SK-N-SH (cell line): Measurements from ENCODE around the gene PLLP. TPM values are rescaled to one million over a fixed set of nuclear protein-coding genes. Genes with fewer than 3 reads are reported as not detected.

Experiments used
- CTCF ChIA-PET: fragments of 300-600, 350-600 bp; formaldehyde crosslinking; extraction: SDS; loops from one replicate; lab custom pipeline; 2021; lab: Yijun Ruan, JAX
- POLR2A ChIA-PET: fragments of 350-600 bp; sonication (Branson Sonifier 250); formaldehyde crosslinking; extraction: SDS; loops from one replicate; lab custom pipeline; 2020; ENCODE audit warnings: antibody characterized with exemption, inconsistent platforms; lab: Yijun Ruan, JAX
- DNase-seq: peaks from one replicate; pipeline ENCODE4 v3.0.0; 2012
- H2AFZ ChIP-seq: fragments of 200-600 bp; sonication (generic); 2 replicates; pipeline ENCODE4 v1.8.1; 2016; ENCODE audit warnings: antibody characterized with exemption, mild to moderate bottlenecking, low read depth
- H3F3A ChIP-seq: fragments of 200-600 bp; sonication (generic); replicated peaks from 2 replicates; pipeline ENCODE3; 2016; ENCODE audit warnings: antibody characterized with exemption, mild to moderate bottlenecking; ENCODE audit not compliant: insufficient read depth
- H3K27ac ChIP-seq, 2 experiments: fragments of 200-500 bp in 1 of 2; fragments of 200-600 bp in 1 of 2; sonication (Bioruptor generic) in 1 of 2; sonication (generic), shearing (Covaris generic) in 1 of 2; 2 replicates each; pipeline versions ENCODE4 v1.5.1 to v1.6.1; 2014 to 2016; ENCODE audit warnings: low read depth in 2 of 2, inconsistent platforms in 1 of 2, low read length in 1 of 2, mild to moderate bottlenecking in 1 of 2, mixed read lengths in 1 of 2
- H3K27me3 ChIP-seq: fragments of 200-600 bp; sonication (generic), shearing (Covaris generic); 2 replicates; pipeline ENCODE4 v1.6.1; 2016; ENCODE audit warnings: mixed run types; ENCODE audit not compliant: insufficient read depth
- H3K36me3 ChIP-seq, 2 experiments: fragments of 200-500 bp in 1 of 2; fragments of 200-600 bp in 1 of 2; sonication (Bioruptor generic) in 1 of 2; sonication (generic) in 1 of 2; replicated peaks in 1 of 2; 2 replicates each; pipeline versions ENCODE3 to v1.5.1; 2014 to 2016; ENCODE audit warnings: low read length in 1 of 2, mild to moderate bottlenecking in 1 of 2; ENCODE audit not compliant: insufficient read depth in 2 of 2, control insufficient read depth in 1 of 2
- H3K4me1 ChIP-seq, 2 experiments: fragments of 200-500 bp in 1 of 2; fragments of 200-600 bp in 1 of 2; sonication (Bioruptor generic) in 1 of 2; sonication (generic), shearing (Covaris generic) in 1 of 2; 2 replicates each; pipeline versions ENCODE4 v1.5.1 to v1.6.1; 2014 to 2016; ENCODE audit warnings: low read depth in 1 of 2, low read length in 1 of 2, mixed run types in 1 of 2; ENCODE audit not compliant: insufficient read depth in 2 of 2, control insufficient read depth in 1 of 2
- H3K4me2 ChIP-seq: fragments of 200-600 bp; sonication (generic), shearing (Covaris generic); 2 replicates; pipeline ENCODE4 v1.6.1; 2017; ENCODE audit warnings: mixed run types
- H3K4me3 ChIP-seq, 2 experiments: fragments of 200-500 bp in 1 of 2; fragments of 200-600 bp in 1 of 2; sonication (Bioruptor generic) in 1 of 2; sonication (generic), shearing (Covaris generic) in 1 of 2; 2 replicates each; pipeline versions ENCODE4 v1.5.1 to v1.8.1; 2014 to 2016; ENCODE audit warnings: low read depth in 2 of 2, inconsistent platforms in 1 of 2, low read length in 1 of 2, mild to moderate bottlenecking in 1 of 2, mixed read lengths in 1 of 2, moderate library complexity in 1 of 2
- H3K79me2 ChIP-seq: fragments of 200-600 bp; sonication (generic); 2 replicates; pipeline ENCODE4 v1.8.1; 2017; ENCODE audit warnings: mild to moderate bottlenecking; ENCODE audit not compliant: insufficient read depth
- H3K9ac ChIP-seq: fragments of 200-600 bp; sonication (generic); 2 replicates; pipeline ENCODE4 v1.6.1; 2017; ENCODE audit warnings: mixed run types
- H3K9me2 ChIP-seq: fragments of 200-600 bp; sonication (generic); 2 replicates; pipeline ENCODE4 v1.6.1; 2017; ENCODE audit warnings: mixed run types
- H3K9me3 ChIP-seq: fragments of 200-600 bp; sonication (generic); 2 replicates; pipeline ENCODE4 v1.6.1; 2017; ENCODE audit warnings: mixed run types, mild to moderate bottlenecking, moderate library complexity
- H4K20me1 ChIP-seq: fragments of 200-600 bp; sonication (generic); 2 replicates; pipeline ENCODE4 v1.6.1; 2017; ENCODE audit warnings: mild to moderate bottlenecking, mixed run types; ENCODE audit not compliant: insufficient read depth
- ELF1 ChIP-seq: IDR thresholded peaks from 2 replicates; pipeline ENCODE4 v1.4.0; 2012
- FOSL2 ChIP-seq: IDR thresholded peaks from 2 replicates; pipeline ENCODE4 v1.4.0; 2012; ENCODE audit warnings: low read depth, mild to moderate bottlenecking, moderate library complexity, borderline replicate concordance
- FOXJ3 ChIP-seq: sonication (generic); formaldehyde crosslinking; IDR thresholded peaks from 2 replicates; pipeline ENCODE4 v1.5.1; 2020; ENCODE audit warnings: mild to moderate bottlenecking, missing genetic modification reagents
- JUND ChIP-seq: IDR thresholded peaks from 2 replicates; pipeline ENCODE4 v1.4.0; 2012
- MAX ChIP-seq: IDR thresholded peaks from 2 replicates; pipeline ENCODE4 v1.4.0; 2012; ENCODE audit warnings: low read depth
- NFIC ChIP-seq: IDR thresholded peaks from 2 replicates; pipeline ENCODE4 v1.4.0; 2012; ENCODE audit warnings: borderline replicate concordance
- RAD21 ChIP-seq: IDR thresholded peaks from 2 replicates; pipeline ENCODE4 v1.6.1; 2012; ENCODE audit warnings: mild to moderate bottlenecking, low read length
- RCOR1 ChIP-seq: fragments of 150-350 bp; IDR thresholded peaks from 2 replicates; pipeline ENCODE4 v1.6.1; 2017; ENCODE audit warnings: antibody characterized with exemption, low read length
- RFX5 ChIP-seq: IDR thresholded peaks from 2 replicates; pipeline ENCODE4 v1.6.1; 2012; ENCODE audit warnings: mild to moderate bottlenecking, improper control_type of control experiment, low read length
- SIN3A ChIP-seq: IDR thresholded peaks from 2 replicates; pipeline ENCODE4 v1.6.1; 2012; ENCODE audit warnings: low read depth, mild to moderate bottlenecking, low read length, moderate library complexity, borderline replicate concordance
- TCF12 ChIP-seq: IDR thresholded peaks from 2 replicates; pipeline ENCODE4 v1.4.0; 2012
- USF2 ChIP-seq: fragments of 150-350 bp; IDR thresholded peaks from 2 replicates; pipeline ENCODE4 v1.6.1; 2017; ENCODE audit warnings: antibody characterized with exemption, low read length, low read depth, borderline replicate concordance
- WGBS: methylation state at CpG from one replicate; pipeline ENCODE4 v1.1.6; 2017; ENCODE audit warnings: low lambda C conversion rate; 5-methylcytosine and 5-hydroxymethylcytosine counted together
- polyA plus RNA-seq, 3 experiments: library from polyadenylated mRNA; depleted of rRNA; stranded (reverse); fragments of >200 nt; gene quantifications; 2 replicates each; pipeline ENCODE4 v1.2.3, GENCODE V29; 2012

Gene PLLP
- polyA plus RNA-seq, 1 of the 3 experiments (the other 2 are of a cell fraction) = 1.3 TPM

GRCh38 chr16:57261806-57262205 lies 22.7 kb downstream of the PLLP start:
- no peaks in the 10 kb centered on the region for H3F3A ChIP-seq
- POLR2A ChIA-PET = no interaction called here
- TF ChIP-seq TCF12 (no peak), NFIC (no peak)

GRCh38 chr16:57260294-57260929 lies 24.1 kb downstream of the PLLP start:
- H3K36me3 ChIP-seq = no peaks in the 10 kb centered on the region
- peak overlapping the region; percentile 42; the same call in 1 of the 2 replicates for H3K4me2 ChIP-seq
- peak overlapping the region in 1 of 2 experiments; percentile 58; a peak in 2 of 4 replicates for H3K27ac ChIP-seq
- ChIA-PET CTCF (no interaction called here), POLR2A (no interaction called here)
- no peaks in the 10 kb centered on the region for H4K20me1 ChIP-seq
- H3K79me2 ChIP-seq = no peaks in the 10 kb centered on the region
- peak overlapping the region; percentile 15; the same call in 1 of the 2 replicates for H3K9ac ChIP-seq
- no peaks in the 10 kb centered on the region for H3F3A ChIP-seq
- 34% methylated on average over 13 of the region's 16 CpGs for WGBS
- H3K9me3 ChIP-seq = no peaks in the 10 kb centered on the region
- no peak for TF ChIP-seq RFX5
- TF ChIP-seq FOSL2 = peak; percentile 66; the same call in 1 of the 2 replicates
- no peak for TF ChIP-seq USF2
- peak; percentile 73 for TF ChIP-seq MAX
- no peak overlapping the region for H3K4me3 ChIP-seq
- DNase-seq = no peak
- H3K4me1 ChIP-seq = peaks cover 8 to 21% of the 10 kb centered on the region in 2 experiments; a peak in 2 of 4 replicates
- no peaks in the 10 kb centered on the region for H3K9me2 ChIP-seq
- H3K27me3 ChIP-seq = no peaks in the 10 kb centered on the region
- peak overlapping the region; percentile 69 for H2AFZ ChIP-seq

More at GRCh38 chr16:57261806-57262205, 22.7 kb downstream of the PLLP start:
- no peaks in the 10 kb centered on the region for H3K9me3 ChIP-seq
- no peak overlapping the region for H3K4me3 ChIP-seq
- DNase-seq = peak; percentile 7
- H3K79me2 ChIP-seq = no peaks in the 10 kb centered on the region
- H3K9me2 ChIP-seq = no peaks in the 10 kb centered on the region
- H4K20me1 ChIP-seq = no peaks in the 10 kb centered on the region
- H3K9ac ChIP-seq = no peak overlapping the region
- H3K36me3 ChIP-seq = no peaks in the 10 kb centered on the region
- H2AFZ ChIP-seq = no peak overlapping the region
- CTCF ChIA-PET = no interaction called here
- H3K27ac ChIP-seq = no peak overlapping the region
- peaks cover 8 to 30% of the 10 kb centered on the region in 2 experiments; a peak in 2 of 4 replicates for H3K4me1 ChIP-seq
- no peaks in the 10 kb centered on the region for H3K27me3 ChIP-seq
- H3K4me2 ChIP-seq = no peak overlapping the region
- 92% methylated on average over 9 of the region's 9 CpGs for WGBS

- Histone ChIP-seq H3K4me3 (no peak overlapping the region), H2AFZ (no peak overlapping the region), H3K9me2 (no peaks in the 10 kb centered on the region), H3K27me3 (no peaks in the 10 kb centered on the region), H3K36me3 (peaks cover 0 to under 1% of the 10 kb centered on the region in 2 experiments), H3K4me2 (no peak overlapping the region), H3K27ac (no peak overlapping the region), H4K20me1 (no peaks in the 10 kb centered on the region), H3K79me2 (no peaks in the 10 kb centered on the region), H3K9ac (no peak overlapping the region), H3K4me1 (peaks cover 8 to 13% of the 10 kb centered on the region in 2 experiments; a peak in 2 of 4 replicates), H3F3A (peaks cover 2% of the 10 kb centered on the region), H3K9me3 (no peaks in the 10 kb centered on the region)
- 84% methylated on average over 1 of the region's 1 CpG for WGBS
- ChIA-PET CTCF (no interaction called here), POLR2A (no interaction called here)
- no peak for DNase-seq
- TF ChIP-seq RAD21 (no peak), SIN3A (no peak), RCOR1 (no peak), NFIC (no peak), FOXJ3 (CRISPR knock-in tag) (no peak), JUND (no peak), ELF1 (no peak)
Measured at GRCh38 chr16:57258910-57259475, 25.5 kb downstream of the PLLP start.
